ENCODE results near the gene USPL1. TPM values are rescaled to one million over a fixed set of nuclear protein-coding genes. Genes with fewer than 3 reads are reported as not detected.
A peak's percentile ranks its signal among the peaks of the same experiment; 100 is the strongest.

USPL1 gene
- 13.7 and 18.3 TPM in 2 replicates for total RNA-seq (2016; rRNA removed; fragmentation: Illumina TruSeq; extraction: Trizol)
- total RNA-seq (2016; cell fraction: cytosol; rRNA removed; fragmentation: Illumina TruSeq; extraction: Trizol; ENCODE audit: low read depth) = 5.2 and 7.8 TPM in 2 replicates
- total RNA-seq (2016; cell fraction: insoluble cytoplasmic fraction; rRNA removed; fragmentation: Illumina TruSeq; extraction: Trizol) = 13.0 and 18.8 TPM in 2 replicates
- 7.1 and 7.5 TPM in 2 replicates for total RNA-seq (2016; cell fraction: membrane; rRNA removed; fragmentation: Illumina TruSeq; extraction: Trizol)
- 15.9 and 19.0 TPM in 2 replicates for total RNA-seq (2016; cell fraction: nucleus; rRNA removed; fragmentation: Illumina TruSeq; extraction: Trizol)
- 14.0 and 15.9 TPM in 2 replicates for polyA plus RNA-seq (2011; rRNA removed)
- polyA plus RNA-seq (2011; cell fraction: cytosol; rRNA removed) = 5.9 and 8.3 TPM in 2 replicates
- 21.1 and 22.4 TPM in 2 replicates for polyA plus RNA-seq (2011; cell fraction: nucleus; rRNA removed)
- 11.9 and 12.6 TPM in 2 replicates for polyA plus RNA-seq (2012)
- polyA plus RNA-seq (2016; cell fraction: cytosol; fragmentation: Illumina TruSeq; extraction: Trizol; ENCODE audit: low read depth) = 0.46 and 0.81 TPM in 2 replicates
- 13.6 and 13.8 TPM in 2 replicates for polyA plus RNA-seq (2016; cell fraction: insoluble cytoplasmic fraction; fragmentation: Illumina TruSeq; extraction: Trizol; ENCODE audit: low read depth)
- polyA plus RNA-seq (2016; cell fraction: membrane; fragmentation: Illumina TruSeq; extraction: Trizol; ENCODE audit: low read depth) = 1.7 and 2.0 TPM in 2 replicates
- 26.5 and 28.1 TPM in 2 replicates for polyA plus RNA-seq (2016; cell fraction: nucleus; fragmentation: Illumina TruSeq; extraction: Trizol; ENCODE audit: insufficient read depth, low read depth)
- 6.2 and 6.4 TPM in 2 replicates for polyA minus RNA-seq (2011; rRNA and poly(A)+ RNA removed; ENCODE audit: low replicate concordance)
- polyA minus RNA-seq (2011; cell fraction: cytosol; rRNA and poly(A)+ RNA removed) = 7.7 and 8.2 TPM in 2 replicates
- polyA minus RNA-seq (2011; cell fraction: nucleus; rRNA and poly(A)+ RNA removed) = 29.2 and 38.0 TPM in 2 replicates
- percentile 85 among the genes with signal in this experiment for Bru-seq, nascent RNA
- BruChase-seq, experiment 1, labeled RNA remaining after a 6-hour chase = percentile 75 among the genes with signal in this experiment
- BruChase-seq, experiment 2, labeled RNA remaining after a 2-hour chase = percentile 79 among the genes with signal in this experiment
- long read RNA-seq, experiment 1, partial matches to known transcripts = 0 of 3 reads
- long read RNA-seq, experiment 1, other reads (novel, unspliced or antisense) = 2 of 3 reads
- long read RNA-seq, experiment 2, partial matches to known transcripts = 10 of 18 reads
- long read RNA-seq, experiment 2, other reads (novel, unspliced or antisense) = 7 of 18 reads

- Histone ChIP-seq H3K4me2 (ENCODE audit: low read depth, low read length) (peak within 1 kb of the TSS; percentile 88), H3K27me3 (ENCODE audit: control insufficient read depth in 1 of 2, insufficient read depth in 2 of 2, low read length in 2 of 2) (no peaks in the 10 kb centered on the region; a peak in 1 of 5 replicates), H3K79me2 (ENCODE audit: insufficient read depth, low read length) (peaks cover 72% of the 10 kb centered on the region), H4K20me1 (ENCODE audit: insufficient read depth, low read length) (no peaks in the 10 kb centered on the region), H3K27ac (ENCODE audit: extremely low read length, insufficient read depth, low read length) (peak within 1 kb of the TSS; percentile 99), H3K4me3 (replicated peaks in 1 of 3; ENCODE audit: insufficient read depth in 1 of 3, low read depth in 2 of 3, low read length in 3 of 3) (peak within 1 kb of the TSS; percentile 72 to 89 (median 81)), H2AFZ (ENCODE audit: low read length) (peak within 1 kb of the TSS; percentile 28), H3K9me3 (ENCODE audit: low read length) (no peaks in the 10 kb centered on the region), H3K36me3 (replicated peaks in 1 of 2; ENCODE audit: control insufficient read depth in 1 of 2, insufficient read depth in 2 of 2, low read length in 2 of 2) (peaks cover 0 to 7% of the 10 kb centered on the region in 2 experiments; a peak in 2 of 5 replicates), H3K4me1 (ENCODE audit: insufficient read depth, low read length) (peaks cover 34% of the 10 kb centered on the region), H3K9ac (ENCODE audit: insufficient read depth, low read depth, low read length) (peak within 1 kb of the TSS; percentile 93)
- in situ Hi-C loops (cut with HindIII; ENCODE audit: extremely low pct_ligation_motif_present, low pct_unique_long_range_greater_than_20kb) (loop anchor here (10.0 kb wide), 1 partner anchor 427 kb away; no protein-coding TSS in a partner anchor), intact Hi-C loops (cut with micrococcal nuclease; ENCODE audit: unreplicated experiment) (loop anchor here (1.0 to 5.0 kb wide), 6 partner anchors 56 to 1020 kb away; partner anchors contain the start of gene SLC7A1)
- under 1% methylated on average over 43 of the region's 78 CpGs for WGBS (ENCODE audit: low lambda C conversion rate)
- FAIRE-seq (peak; percentile 80), DNase-seq (ENCODE audit: low spot score) (peak; percentile 94), ATAC-seq (peak; percentile 93)
- BruUV-seq (replicated peaks) = TSS peak; percentile 40
- ChIA-PET CTCF (ENCODE audit: low intra/inter-chr PET ratio, low total read pairs) (no interaction called here), POLR2A (interaction anchor here (0.7 to 2.7 kb wide), 20 partner anchors 9 to 767 kb away, joined by 3 to 11 read pairs (median 4); partner anchors contain the start of genes HMGB1, KATNAL1 and UBL3)
- TF ChIP-seq PREB (CRISPR knock-in tag; IDR thresholded peaks at IDR 0.05) (no peak; the same call in 1 of the 2 replicates), RFX1 (IDR thresholded peaks at IDR 0.05) (no peak), ZNF282 (IDR thresholded peaks at IDR 0.05; ENCODE audit: partially characterized antibody) (no peak), REXO4 (CRISPR knock-in tag; IDR thresholded peaks at IDR 0.05; ENCODE audit: borderline replicate concordance) (peak; percentile 94; the same call in 1 of the 2 replicates), SCMH1 (CRISPR knock-in tag; IDR thresholded peaks at IDR 0.05; ENCODE audit: borderline replicate concordance) (no peak), ZNF780A (CRISPR knock-in tag; IDR thresholded peaks at IDR 0.05) (peak; percentile 97; the same call in 1 of the 2 replicates), NFIC (IDR thresholded peaks at IDR 0.05; ENCODE audit: low read length) (no peak), SMAD9 (CRISPR knock-in tag; IDR thresholded peaks at IDR 0.05) (0 out of 2 replicates have a peak, but pooled peaks have one; percentile 91), ZNF460 (CRISPR knock-in tag; IDR thresholded peaks at IDR 0.05; ENCODE audit: borderline replicate concordance) (peak; percentile 47; the same call in 1 of the 2 replicates), KMT2B (CRISPR knock-in tag; IDR thresholded peaks at IDR 0.05) (peak; percentile 99), AGO1 (IDR thresholded peaks at IDR 0.05; ENCODE audit: low read depth, low read length, poor library complexity, severe bottlenecking) (no peak), HNF4A (CRISPR knock-in tag; IDR thresholded peaks at IDR 0.05) (peak; percentile 76), EEA1 (CRISPR knock-in tag; IDR thresholded peaks at IDR 0.05; ENCODE audit: borderline replicate concordance) (peak; percentile 88; the same call in 1 of the 2 replicates), MYNN (CRISPR knock-in tag; IDR thresholded peaks at IDR 0.05; ENCODE audit: low read depth) (no peak; the same call in 1 of the 2 replicates), SP5 (CRISPR knock-in tag; IDR thresholded peaks at IDR 0.05; ENCODE audit: borderline replicate concordance, low read depth) (peak; percentile 96)
Observed at GRCh38 chr13:30617315-30618185, at the start of gene USPL1. TSS of gene USPL1 (plus strand) at chr13:30617920. CDS start at chr13:30621141, 3,221 bp downstream.
